T1000 (cell line): ENCODE results near the gene STIM1.
"Not testable (repeated sequence)": the region's sequence is repeated elsewhere in the genome, so short reads cannot be mapped to it uniquely, and the experiment has no call there.

Experiments used
- DNase-seq: peaks from one replicate; lab custom pipeline; 2025; ENCODE audit warnings: mixed read lengths; lab: John Stamatoyannopoulos, UW

The STIM1 gene

GRCh38 chr11:4111834-4112233 is 256.4 kb downstream of the STIM1 start:
- DNase-seq: no peak

GRCh38 chr11:4115128-4115527 is 259.7 kb downstream of the STIM1 start:
- no peak for DNase-seq

- DNase-seq: no peak
These were observed 262.6 kb downstream of the STIM1 start for GRCh38 chr11:4118107-4118506.

- no peak for DNase-seq
These were observed 267.8 kb downstream of the STIM1 start for GRCh38 chr11:4123218-4123617.

- no peak for DNase-seq
These were observed 269.7 kb downstream of the STIM1 start for GRCh38 chr11:4125141-4125540.

- no peak for DNase-seq
These were observed 271.9 kb downstream of the STIM1 start for GRCh38 chr11:4127357-4127756.

- not testable (repeated sequence) for DNase-seq
These were observed 274.8 kb downstream of the STIM1 start for GRCh38 chr11:4130219-4130618.

GRCh38 chr11:4134806-4135205 is 279.3 kb downstream of the STIM1 start:
- DNase-seq: no peak

GRCh38 chr11:4138497-4138896 is 283.0 kb downstream of the STIM1 start:
- no peak for DNase-seq

GRCh38 chr11:4140067-4140636 is 284.7 kb downstream of the STIM1 start:
- no peak for DNase-seq
